ENCODE results near the gene FRMD4A.

- TF ChIP-seq CTCF (IDR thresholded peaks at IDR 0.05) (no peak), EP300 (IDR thresholded peaks at IDR 0.05) (no peak), POLR2AphosphoS5 (IDR thresholded peaks at IDR 0.05) (no peak), POLR2A (IDR thresholded peaks at IDR 0.05) (no peak)
These were observed 295.2 kb downstream of the FRMD4A start for GRCh38 chr10:14035506-14035905.
